SK-N-SH (cell line): ENCODE measurements around the gene TRIM66. TPM values are rescaled to one million over a fixed set of nuclear protein-coding genes. Genes with fewer than 3 reads are reported as not detected.

Experiments used
- CTCF ChIA-PET: fragments of 300-600, 350-600 bp; formaldehyde crosslinking; extraction: SDS; loops from one replicate; lab custom pipeline; 2021; lab: Yijun Ruan, JAX
- POLR2A ChIA-PET: fragments of 350-600 bp; sonication (Branson Sonifier 250); formaldehyde crosslinking; extraction: SDS; loops from one replicate; lab custom pipeline; 2020; ENCODE audit warnings: antibody characterized with exemption, inconsistent platforms; lab: Yijun Ruan, JAX
- DNase-seq: peaks from one replicate; pipeline ENCODE4 v3.0.0; 2012
- H2AFZ ChIP-seq: fragments of 200-600 bp; sonication (generic); 2 replicates; pipeline ENCODE4 v1.8.1; 2016; ENCODE audit warnings: antibody characterized with exemption, mild to moderate bottlenecking, low read depth
- H3F3A ChIP-seq: fragments of 200-600 bp; sonication (generic); replicated peaks from 2 replicates; pipeline ENCODE3; 2016; ENCODE audit warnings: antibody characterized with exemption, mild to moderate bottlenecking; ENCODE audit not compliant: insufficient read depth
- H3K27ac ChIP-seq, 2 experiments: fragments of 200-500 bp in 1 of 2; fragments of 200-600 bp in 1 of 2; sonication (Bioruptor generic) in 1 of 2; sonication (generic), shearing (Covaris generic) in 1 of 2; 2 replicates each; pipeline versions ENCODE4 v1.5.1 to v1.6.1; 2014 to 2016; ENCODE audit warnings: low read depth in 2 of 2, inconsistent platforms in 1 of 2, low read length in 1 of 2, mild to moderate bottlenecking in 1 of 2, mixed read lengths in 1 of 2
- H3K27me3 ChIP-seq: fragments of 200-600 bp; sonication (generic), shearing (Covaris generic); 2 replicates; pipeline ENCODE4 v1.6.1; 2016; ENCODE audit warnings: mixed run types; ENCODE audit not compliant: insufficient read depth
- H3K36me3 ChIP-seq, 2 experiments: fragments of 200-500 bp in 1 of 2; fragments of 200-600 bp in 1 of 2; sonication (Bioruptor generic) in 1 of 2; sonication (generic) in 1 of 2; replicated peaks in 1 of 2; 2 replicates each; pipeline versions ENCODE3 to v1.5.1; 2014 to 2016; ENCODE audit warnings: low read length in 1 of 2, mild to moderate bottlenecking in 1 of 2; ENCODE audit not compliant: insufficient read depth in 2 of 2, control insufficient read depth in 1 of 2
- H3K4me1 ChIP-seq, 2 experiments: fragments of 200-500 bp in 1 of 2; fragments of 200-600 bp in 1 of 2; sonication (Bioruptor generic) in 1 of 2; sonication (generic), shearing (Covaris generic) in 1 of 2; 2 replicates each; pipeline versions ENCODE4 v1.5.1 to v1.6.1; 2014 to 2016; ENCODE audit warnings: low read depth in 1 of 2, low read length in 1 of 2, mixed run types in 1 of 2; ENCODE audit not compliant: insufficient read depth in 2 of 2, control insufficient read depth in 1 of 2
- H3K4me2 ChIP-seq: fragments of 200-600 bp; sonication (generic), shearing (Covaris generic); 2 replicates; pipeline ENCODE4 v1.6.1; 2017; ENCODE audit warnings: mixed run types
- H3K4me3 ChIP-seq, 2 experiments: fragments of 200-500 bp in 1 of 2; fragments of 200-600 bp in 1 of 2; sonication (Bioruptor generic) in 1 of 2; sonication (generic), shearing (Covaris generic) in 1 of 2; 2 replicates each; pipeline versions ENCODE4 v1.5.1 to v1.8.1; 2014 to 2016; ENCODE audit warnings: low read depth in 2 of 2, inconsistent platforms in 1 of 2, low read length in 1 of 2, mild to moderate bottlenecking in 1 of 2, mixed read lengths in 1 of 2, moderate library complexity in 1 of 2
- H3K79me2 ChIP-seq: fragments of 200-600 bp; sonication (generic); 2 replicates; pipeline ENCODE4 v1.8.1; 2017; ENCODE audit warnings: mild to moderate bottlenecking; ENCODE audit not compliant: insufficient read depth
- H3K9ac ChIP-seq: fragments of 200-600 bp; sonication (generic); 2 replicates; pipeline ENCODE4 v1.6.1; 2017; ENCODE audit warnings: mixed run types
- H3K9me2 ChIP-seq: fragments of 200-600 bp; sonication (generic); 2 replicates; pipeline ENCODE4 v1.6.1; 2017; ENCODE audit warnings: mixed run types
- H3K9me3 ChIP-seq: fragments of 200-600 bp; sonication (generic); 2 replicates; pipeline ENCODE4 v1.6.1; 2017; ENCODE audit warnings: mixed run types, mild to moderate bottlenecking, moderate library complexity
- H4K20me1 ChIP-seq: fragments of 200-600 bp; sonication (generic); 2 replicates; pipeline ENCODE4 v1.6.1; 2017; ENCODE audit warnings: mild to moderate bottlenecking, mixed run types; ENCODE audit not compliant: insufficient read depth
- EZH2phosphoT487 ChIP-seq: fragments of 200-600 bp; sonication (generic); IDR thresholded peaks from 2 replicates; pipeline ENCODE4 v1.6.1; 2017; ENCODE audit warnings: low read depth, mixed run types, mild to moderate bottlenecking, antibody characterized with exemption, moderate library complexity, borderline replicate concordance
- FOSL2 ChIP-seq: IDR thresholded peaks from 2 replicates; pipeline ENCODE4 v1.4.0; 2012; ENCODE audit warnings: low read depth, mild to moderate bottlenecking, moderate library complexity, borderline replicate concordance
- JUND ChIP-seq: IDR thresholded peaks from 2 replicates; pipeline ENCODE4 v1.4.0; 2012
- MXI1 ChIP-seq: IDR thresholded peaks from 2 replicates; pipeline ENCODE4 v1.6.1; 2012; ENCODE audit warnings: mild to moderate bottlenecking, low read depth, low read length, improper control_type of control experiment
- NFIC ChIP-seq: IDR thresholded peaks from 2 replicates; pipeline ENCODE4 v1.4.0; 2012; ENCODE audit warnings: borderline replicate concordance
- NRF1 ChIP-seq: IDR thresholded peaks from 2 replicates; pipeline ENCODE4 v1.6.1; 2012; ENCODE audit warnings: low read depth, mild to moderate bottlenecking, low read length
- PBX3 ChIP-seq: IDR thresholded peaks from 2 replicates; pipeline ENCODE4; 2012
- POLR2AphosphoS5 ChIP-seq: IDR thresholded peaks from 2 replicates; pipeline ENCODE4 v1.6.1; 2012; ENCODE audit warnings: low read depth, low read length
- RAD21 ChIP-seq: IDR thresholded peaks from 2 replicates; pipeline ENCODE4 v1.6.1; 2012; ENCODE audit warnings: mild to moderate bottlenecking, low read length
- REST ChIP-seq: IDR thresholded peaks from 2 replicates; pipeline ENCODE4 v1.6.1; 2012; ENCODE audit warnings: mild to moderate bottlenecking, low read depth, low read length, moderate library complexity
- RFX5 ChIP-seq: IDR thresholded peaks from 2 replicates; pipeline ENCODE4 v1.6.1; 2012; ENCODE audit warnings: mild to moderate bottlenecking, improper control_type of control experiment, low read length
- RXRA ChIP-seq: IDR thresholded peaks from 2 replicates; pipeline ENCODE4 v1.4.0; 2012; ENCODE audit warnings: low read depth, mild to moderate bottlenecking, borderline replicate concordance
- SIN3A ChIP-seq: IDR thresholded peaks from 2 replicates; pipeline ENCODE4 v1.6.1; 2012; ENCODE audit warnings: low read depth, mild to moderate bottlenecking, low read length, moderate library complexity, borderline replicate concordance
- SMC3 ChIP-seq: IDR thresholded peaks from 2 replicates; pipeline ENCODE4 v1.6.1; 2012; ENCODE audit warnings: low read depth, low read length, improper control_type of control experiment
- TEAD4 ChIP-seq: IDR thresholded peaks from 2 replicates; pipeline ENCODE4 v1.4.0; 2012; ENCODE audit warnings: mild to moderate bottlenecking, borderline replicate concordance; ENCODE audit not compliant: insufficient read depth
- WGBS: methylation state at CpG from one replicate; pipeline ENCODE4 v1.1.6; 2017; ENCODE audit warnings: low lambda C conversion rate; 5-methylcytosine and 5-hydroxymethylcytosine counted together
- polyA plus RNA-seq, 3 experiments: library from polyadenylated mRNA; depleted of rRNA; stranded (reverse); fragments of >200 nt; gene quantifications; 2 replicates each; pipeline ENCODE4 v1.2.3, GENCODE V29; 2012
- TF ChIP-seq, protein P1 (sequence below): fragments of 200-600 bp; sonication (generic); IDR thresholded peaks from 2 replicates; pipeline ENCODE4 v1.6.1; 2017; ENCODE audit warnings: antibody characterized with exemption, mild to moderate bottlenecking, moderate library complexity
- TF ChIP-seq, protein P2 (sequence below): fragments of 150-350 bp; IDR thresholded peaks from 2 replicates; pipeline ENCODE4 v1.6.1; 2016; ENCODE audit warnings: mild to moderate bottlenecking, low read depth, low read length
- TF ChIP-seq, protein P3 (sequence below): IDR thresholded peaks from 2 replicates; pipeline ENCODE4 v1.4.0; 2012; ENCODE audit warnings: low read depth

Gene TRIM66
- polyA plus RNA-seq, 1 of the 3 experiments (the other 2 are of a cell fraction): 6.4 TPM

DNA sequence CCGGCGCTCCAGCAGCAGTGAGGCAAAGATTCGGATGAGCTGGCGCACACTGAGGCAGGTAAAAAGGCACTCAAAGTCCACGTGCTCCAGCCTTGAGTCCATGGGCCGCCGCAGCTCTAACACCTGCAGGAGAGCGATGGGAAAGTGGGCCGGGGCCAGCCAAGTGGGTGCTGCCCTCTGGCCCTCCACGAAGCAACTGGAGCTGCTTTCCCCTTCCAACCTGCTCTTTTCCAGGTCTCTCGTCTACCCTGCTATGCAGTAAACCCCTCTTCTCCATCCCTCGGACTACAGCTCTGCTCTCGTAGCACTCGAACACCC is 20.1 kb upstream of the TRIM66 start:
- no peaks in the 10 kb centered on the region for H3K27me3 ChIP-seq
- H3K27ac ChIP-seq: no peak overlapping the region
- no peaks in the 10 kb centered on the region for H3K9me3 ChIP-seq
- CTCF ChIA-PET: interaction anchor here (0.9 kb wide), 1 partner anchor 14 kb away, joined by 3 read pairs; no protein-coding TSS in a partner anchor
- POLR2A ChIA-PET: no interaction called here
- H4K20me1 ChIP-seq: no peaks in the 10 kb centered on the region
- H3K79me2 ChIP-seq: peaks cover 6% of the 10 kb centered on the region; the same call in 1 of the 2 replicates
- H2AFZ ChIP-seq: no peak overlapping the region
- H3K9me2 ChIP-seq: no peaks in the 10 kb centered on the region
- 97% methylated on average over 13 of the region's 14 CpGs for WGBS
- peaks cover 30 to 46% of the 10 kb centered on the region in 2 experiments for H3K36me3 ChIP-seq
- TF ChIP-seq FOSL2: no peak
- no peak overlapping the region for H3K4me2 ChIP-seq
- H3K4me1 ChIP-seq: peaks cover 3 to 15% of the 10 kb centered on the region in 2 experiments; a peak in 3 of 4 replicates
- H3K9ac ChIP-seq: no peak overlapping the region
- no peaks in the 10 kb centered on the region for H3F3A ChIP-seq
- no peak overlapping the region for H3K4me3 ChIP-seq
- no peak for DNase-seq

DNA sequence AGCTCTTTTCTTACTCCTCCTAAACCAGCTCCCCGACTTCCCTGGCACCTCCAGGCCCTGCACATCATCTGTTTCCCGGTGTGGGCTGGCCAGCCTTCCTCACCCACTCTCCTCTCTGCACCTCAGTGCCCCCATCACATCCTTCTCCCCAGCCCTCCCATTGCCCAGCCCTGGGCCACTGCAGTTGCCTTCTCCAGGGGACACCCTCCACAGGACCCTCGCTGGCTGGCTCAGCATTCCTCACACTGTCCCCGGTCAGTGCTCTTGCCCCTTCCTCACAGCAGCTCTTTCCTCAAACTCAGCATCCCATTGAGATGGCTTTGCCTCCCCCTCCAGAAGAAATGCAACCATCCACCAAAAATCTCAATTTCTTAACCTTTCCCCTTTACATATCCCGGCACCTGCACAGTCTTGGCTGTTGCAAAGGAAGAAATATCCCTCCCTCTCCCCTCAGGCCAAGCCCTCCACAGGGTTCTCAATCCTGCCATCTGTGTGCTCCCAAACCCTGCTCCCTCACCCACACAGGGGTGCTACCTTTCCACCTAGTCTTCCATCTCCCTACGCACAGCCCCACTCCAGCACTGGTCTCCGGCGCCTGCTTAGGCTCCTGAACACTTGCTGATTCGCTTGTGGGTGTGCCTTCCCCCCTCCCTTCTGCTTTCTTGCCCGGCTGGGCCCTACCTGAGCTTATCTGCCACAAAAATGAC is 19.6 kb upstream of the TRIM66 start:
- Histone ChIP-seq H3K36me3 (peaks cover 29 to 47% of the 10 kb centered on the region in 2 experiments), H3K79me2 (peaks cover 6% of the 10 kb centered on the region; the same call in 1 of the 2 replicates), H3F3A (no peaks in the 10 kb centered on the region), H2AFZ (no peak overlapping the region), H3K9me3 (no peaks in the 10 kb centered on the region), H3K9ac (no peak overlapping the region), H3K4me3 (no peak overlapping the region), H3K4me1 (peaks cover 0 to 15% of the 10 kb centered on the region in 2 experiments; a peak in 2 of 4 replicates), H3K27ac (no peak overlapping the region), H3K4me2 (no peak overlapping the region), H3K9me2 (no peaks in the 10 kb centered on the region)
- CTCF ChIA-PET: interaction anchor here (0.9 kb wide), 1 partner anchor 14 kb away, joined by 3 read pairs; no protein-coding TSS in a partner anchor
- POLR2A ChIA-PET: no interaction called here
- WGBS: 94% methylated on average over 10 of the region's 10 CpGs
- TF ChIP-seq POLR2AphosphoS5 (no peak), EZH2phosphoT487 (no peak), RXRA (no peak), SIN3A (no peak), NRF1 (no peak), PBX3 (no peak), REST (no peak), SMC3 (no peak), JUND (no peak), NFIC (no peak), RAD21 (no peak), RFX5 (no peak), MXI1 (no peak), TEAD4 (no peak)
- TF ChIP-seq, protein P1, sequence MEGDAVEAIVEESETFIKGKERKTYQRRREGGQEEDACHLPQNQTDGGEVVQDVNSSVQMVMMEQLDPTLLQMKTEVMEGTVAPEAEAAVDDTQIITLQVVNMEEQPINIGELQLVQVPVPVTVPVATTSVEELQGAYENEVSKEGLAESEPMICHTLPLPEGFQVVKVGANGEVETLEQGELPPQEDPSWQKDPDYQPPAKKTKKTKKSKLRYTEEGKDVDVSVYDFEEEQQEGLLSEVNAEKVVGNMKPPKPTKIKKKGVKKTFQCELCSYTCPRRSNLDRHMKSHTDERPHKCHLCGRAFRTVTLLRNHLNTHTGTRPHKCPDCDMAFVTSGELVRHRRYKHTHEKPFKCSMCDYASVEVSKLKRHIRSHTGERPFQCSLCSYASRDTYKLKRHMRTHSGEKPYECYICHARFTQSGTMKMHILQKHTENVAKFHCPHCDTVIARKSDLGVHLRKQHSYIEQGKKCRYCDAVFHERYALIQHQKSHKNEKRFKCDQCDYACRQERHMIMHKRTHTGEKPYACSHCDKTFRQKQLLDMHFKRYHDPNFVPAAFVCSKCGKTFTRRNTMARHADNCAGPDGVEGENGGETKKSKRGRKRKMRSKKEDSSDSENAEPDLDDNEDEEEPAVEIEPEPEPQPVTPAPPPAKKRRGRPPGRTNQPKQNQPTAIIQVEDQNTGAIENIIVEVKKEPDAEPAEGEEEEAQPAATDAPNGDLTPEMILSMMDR: no peak
- TF ChIP-seq, protein P2, sequence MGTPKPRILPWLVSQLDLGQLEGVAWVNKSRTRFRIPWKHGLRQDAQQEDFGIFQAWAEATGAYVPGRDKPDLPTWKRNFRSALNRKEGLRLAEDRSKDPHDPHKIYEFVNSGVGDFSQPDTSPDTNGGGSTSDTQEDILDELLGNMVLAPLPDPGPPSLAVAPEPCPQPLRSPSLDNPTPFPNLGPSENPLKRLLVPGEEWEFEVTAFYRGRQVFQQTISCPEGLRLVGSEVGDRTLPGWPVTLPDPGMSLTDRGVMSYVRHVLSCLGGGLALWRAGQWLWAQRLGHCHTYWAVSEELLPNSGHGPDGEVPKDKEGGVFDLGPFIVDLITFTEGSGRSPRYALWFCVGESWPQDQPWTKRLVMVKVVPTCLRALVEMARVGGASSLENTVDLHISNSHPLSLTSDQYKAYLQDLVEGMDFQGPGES: no peak
- TF ChIP-seq, protein P3, sequence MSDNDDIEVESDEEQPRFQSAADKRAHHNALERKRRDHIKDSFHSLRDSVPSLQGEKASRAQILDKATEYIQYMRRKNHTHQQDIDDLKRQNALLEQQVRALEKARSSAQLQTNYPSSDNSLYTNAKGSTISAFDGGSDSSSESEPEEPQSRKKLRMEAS: no peak
- TF ChIP-seq, all 33 proteins: peak for 0
- no peak for DNase-seq
- no peaks in the 10 kb centered on the region for H3K27me3 ChIP-seq
- no peaks in the 10 kb centered on the region for H4K20me1 ChIP-seq
